ENCODE measurements around the gene RCCD1. TPM values are rescaled to one million over a fixed set of nuclear protein-coding genes. Genes with fewer than 3 reads are reported as not detected.

The RCCD1 gene
- total RNA-seq, 1 experiment from 2014 or later: 26.1 TPM

DNA sequence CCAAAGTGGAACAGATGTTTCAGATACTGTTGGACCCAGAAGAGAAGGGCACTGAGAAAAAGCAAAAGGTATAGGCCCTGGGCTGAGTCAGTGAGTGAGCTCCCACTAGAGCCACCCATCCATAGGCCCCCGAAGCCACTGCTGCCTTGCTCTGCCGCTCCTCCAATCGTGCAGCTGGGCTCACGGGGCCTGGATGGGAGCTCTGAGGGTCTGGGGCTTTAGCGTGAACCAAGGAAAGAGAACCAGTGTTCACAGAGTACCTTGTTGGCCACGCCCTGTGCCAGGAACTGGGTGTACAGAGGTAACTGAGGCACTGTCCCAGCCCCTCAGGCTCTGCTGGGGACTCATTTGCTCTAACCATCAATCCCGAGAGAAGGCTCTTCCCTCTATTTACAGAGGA is 14.9 kb upstream of the RCCD1 start:
- intact Hi-C loops (cut with micrococcal nuclease; ENCODE audit: unreplicated experiment): loop anchor here (10.0 kb wide), 1 partner anchor 335 kb away; no protein-coding TSS in a partner anchor
- H3K27ac Mint-ChIP-seq (ENCODE audit: unreplicated experiment): no peak overlapping the region
- H3K36me3 Mint-ChIP-seq (ENCODE audit: insufficient read depth, unreplicated experiment): peaks cover 63% of the 10 kb centered on the region
- Histone ChIP-seq H3K4me1 (0 out of 2 replicates have a peak, but pooled peaks cover 3% of the 10 kb centered on the region), H3K9me3 (no peaks in the 10 kb centered on the region), H3K4me3 (ENCODE audit: low read depth, low read length) (no peak overlapping the region), H3K27me3 (replicated peaks; ENCODE audit: control insufficient read depth, insufficient read depth, low read length) (no peaks in the 10 kb centered on the region), H3K36me3 (ENCODE audit: control insufficient read depth, insufficient read depth, low read length) (peaks cover 2% of the 10 kb centered on the region; the same call in 1 of the 2 replicates)
- no peaks in the 10 kb centered on the region for H3K9me3 Mint-ChIP-seq (ENCODE audit: unreplicated experiment)
- CTCF ChIA-PET: no interaction called here
- DNase-seq: no peak
- H3K4me3 Mint-ChIP-seq (ENCODE audit: unreplicated experiment): no peak overlapping the region
- TF ChIP-seq, protein P1, sequence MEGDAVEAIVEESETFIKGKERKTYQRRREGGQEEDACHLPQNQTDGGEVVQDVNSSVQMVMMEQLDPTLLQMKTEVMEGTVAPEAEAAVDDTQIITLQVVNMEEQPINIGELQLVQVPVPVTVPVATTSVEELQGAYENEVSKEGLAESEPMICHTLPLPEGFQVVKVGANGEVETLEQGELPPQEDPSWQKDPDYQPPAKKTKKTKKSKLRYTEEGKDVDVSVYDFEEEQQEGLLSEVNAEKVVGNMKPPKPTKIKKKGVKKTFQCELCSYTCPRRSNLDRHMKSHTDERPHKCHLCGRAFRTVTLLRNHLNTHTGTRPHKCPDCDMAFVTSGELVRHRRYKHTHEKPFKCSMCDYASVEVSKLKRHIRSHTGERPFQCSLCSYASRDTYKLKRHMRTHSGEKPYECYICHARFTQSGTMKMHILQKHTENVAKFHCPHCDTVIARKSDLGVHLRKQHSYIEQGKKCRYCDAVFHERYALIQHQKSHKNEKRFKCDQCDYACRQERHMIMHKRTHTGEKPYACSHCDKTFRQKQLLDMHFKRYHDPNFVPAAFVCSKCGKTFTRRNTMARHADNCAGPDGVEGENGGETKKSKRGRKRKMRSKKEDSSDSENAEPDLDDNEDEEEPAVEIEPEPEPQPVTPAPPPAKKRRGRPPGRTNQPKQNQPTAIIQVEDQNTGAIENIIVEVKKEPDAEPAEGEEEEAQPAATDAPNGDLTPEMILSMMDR (IDR thresholded peaks at IDR 0.05; ENCODE audit: insufficient read depth in 1 of 2, low read depth in 1 of 2, low read length in 1 of 2, severe bottlenecking in 1 of 2, unreplicated experiment in 1 of 2): no peak
- H3K4me1 Mint-ChIP-seq (ENCODE audit: low read depth, unreplicated experiment): peaks cover 9% of the 10 kb centered on the region
- POLR2A ChIA-PET: interaction anchor here (1.4 kb wide), 1 partner anchor 14 kb away, joined by 3 read pairs; the partner anchor contains the start of gene RCCD1
- BruUV-seq (replicated peaks): no TSS peak
- no peaks in the 10 kb centered on the region for H3K27me3 Mint-ChIP-seq (ENCODE audit: insufficient read depth, unreplicated experiment)

DNA sequence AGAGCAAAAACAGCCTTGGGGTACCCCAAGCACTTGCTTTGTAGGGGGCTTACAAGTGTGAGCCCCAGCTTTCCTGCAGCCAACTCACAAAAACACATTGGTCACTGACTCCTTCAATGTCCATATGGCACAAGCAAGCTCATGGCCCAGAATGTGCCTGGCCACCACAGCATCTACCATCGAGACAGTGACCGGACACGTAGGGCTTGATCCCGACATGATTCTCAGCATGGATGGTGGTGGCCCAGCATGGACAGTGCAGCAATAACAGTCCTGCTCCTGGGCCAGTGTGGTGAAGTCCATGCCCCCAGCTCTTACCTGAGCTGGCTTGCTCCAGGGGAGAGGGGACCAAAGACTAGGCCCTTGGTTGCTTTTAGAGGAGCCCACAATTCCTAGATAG is 13.6 kb upstream of the RCCD1 start:
- Histone ChIP-seq H3K4me3 (ENCODE audit: low read depth, low read length) (no peak overlapping the region), H3K4me1 (0 out of 2 replicates have a peak, but pooled peaks cover 2% of the 10 kb centered on the region), H3K36me3 (ENCODE audit: control insufficient read depth, insufficient read depth, low read length) (peaks cover 2% of the 10 kb centered on the region; the same call in 1 of the 2 replicates), H3K27me3 (replicated peaks; ENCODE audit: control insufficient read depth, insufficient read depth, low read length) (no peaks in the 10 kb centered on the region), H3K9me3 (no peaks in the 10 kb centered on the region)
- TF ChIP-seq, protein P1 (IDR thresholded peaks at IDR 0.05; ENCODE audit: insufficient read depth in 1 of 2, low read depth in 1 of 2, low read length in 1 of 2, severe bottlenecking in 1 of 2, unreplicated experiment in 1 of 2): no peak
- Mint-ChIP-seq H3K27me3 (ENCODE audit: insufficient read depth, unreplicated experiment) (no peaks in the 10 kb centered on the region), H3K27ac (ENCODE audit: unreplicated experiment) (no peak overlapping the region), H3K4me1 (ENCODE audit: low read depth, unreplicated experiment) (peaks cover 5% of the 10 kb centered on the region), H3K9me3 (ENCODE audit: unreplicated experiment) (no peaks in the 10 kb centered on the region), H3K4me3 (ENCODE audit: unreplicated experiment) (no peak overlapping the region), H3K36me3 (ENCODE audit: insufficient read depth, unreplicated experiment) (peaks cover 64% of the 10 kb centered on the region)
- ChIA-PET POLR2A (no interaction called here), CTCF (no interaction called here)
- BruUV-seq (replicated peaks): no TSS peak
- intact Hi-C loops (cut with micrococcal nuclease; ENCODE audit: unreplicated experiment): no loop called here
- DNase-seq: no peak

DNA sequence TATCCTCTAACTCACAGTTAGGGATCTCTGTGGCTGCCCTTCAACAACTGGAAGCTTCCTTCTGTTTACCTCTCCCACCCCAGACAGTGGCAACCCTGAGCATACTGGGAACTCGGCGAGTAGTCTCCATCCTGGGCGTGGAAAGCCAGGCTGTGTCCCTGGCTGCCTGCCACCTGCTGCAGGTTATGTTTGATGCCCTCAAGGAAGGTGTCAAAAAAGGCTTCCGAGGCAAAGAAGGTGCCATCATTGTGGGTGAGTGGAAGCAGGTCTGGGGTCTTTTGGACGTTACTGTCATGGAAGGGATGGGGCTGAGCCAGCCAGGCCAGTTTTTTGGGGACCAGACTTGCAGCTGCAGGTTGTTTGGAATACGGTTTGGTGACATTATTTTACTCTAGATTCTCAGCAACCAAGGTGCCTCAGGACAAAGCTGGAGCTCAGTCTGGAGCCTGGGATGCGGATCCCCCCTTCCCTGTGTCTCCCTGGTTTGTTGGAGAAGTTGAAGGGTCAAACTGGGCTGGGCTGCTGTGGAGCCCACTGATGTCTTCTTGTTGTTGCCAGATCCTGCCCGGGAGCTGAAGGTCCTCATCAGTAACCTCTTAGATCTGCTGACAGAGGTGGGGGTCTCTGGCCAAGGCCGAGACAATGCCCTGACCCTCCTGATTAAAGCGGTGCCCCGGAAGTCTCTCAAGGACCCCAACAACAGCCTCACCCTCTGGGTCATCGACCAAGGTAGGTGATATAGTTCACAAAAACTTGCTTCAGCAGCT is 12.1 kb upstream of the RCCD1 start:
- Mint-ChIP-seq H3K4me1 (ENCODE audit: low read depth, unreplicated experiment) (no peaks in the 10 kb centered on the region), H3K4me3 (ENCODE audit: unreplicated experiment) (no peak overlapping the region), H3K9me3 (ENCODE audit: unreplicated experiment) (no peaks in the 10 kb centered on the region), H3K27me3 (ENCODE audit: insufficient read depth, unreplicated experiment) (no peaks in the 10 kb centered on the region), H3K36me3 (ENCODE audit: insufficient read depth, unreplicated experiment) (peaks cover 54% of the 10 kb centered on the region), H3K27ac (ENCODE audit: unreplicated experiment) (no peak overlapping the region)
- ChIA-PET CTCF (interaction anchor here (1.0 to 1.8 kb wide), 3 partner anchors 8 to 11 kb away, joined by 3 to 5 read pairs (median 4); partner anchors contain the start of genes HDDC3 and UNC45A), POLR2A (interaction anchor here (1.4 kb wide), 1 partner anchor 12 kb away, joined by 15 read pairs; the partner anchor contains the start of gene RCCD1)
- no TSS peak for BruUV-seq (replicated peaks)
- intact Hi-C loops (cut with micrococcal nuclease; ENCODE audit: unreplicated experiment): no loop called here
- no peaks in the 10 kb centered on the region for H3K27me3 ChIP-seq (replicated peaks; ENCODE audit: control insufficient read depth, insufficient read depth, low read length)
- no peak overlapping the region for H3K4me3 ChIP-seq (ENCODE audit: low read depth, low read length)
- TF ChIP-seq, protein P1 (IDR thresholded peaks at IDR 0.05; ENCODE audit: insufficient read depth in 1 of 2, low read depth in 1 of 2, low read length in 1 of 2, severe bottlenecking in 1 of 2, unreplicated experiment in 1 of 2): no peak
- no peak for DNase-seq
- H3K36me3 ChIP-seq (ENCODE audit: control insufficient read depth, insufficient read depth, low read length): peaks cover 3% of the 10 kb centered on the region; the same call in 1 of the 2 replicates
- H3K9me3 ChIP-seq: no peaks in the 10 kb centered on the region
- no peaks in the 10 kb centered on the region for H3K4me1 ChIP-seq

Data from Caco-2 (cell line).